GM18870 (cell line): Measurements from ENCODE around the gene ABCD1.

ENCODE experiments used
- ATAC-seq: cut with Tn5 transposase; IDR thresholded peaks from one replicate; pipeline ENCODE4 v1.9.1; 2021; ENCODE audit warnings: moderate library complexity; ENCODE audit not compliant: unreplicated experiment

Gene ABCD1

DNA sequence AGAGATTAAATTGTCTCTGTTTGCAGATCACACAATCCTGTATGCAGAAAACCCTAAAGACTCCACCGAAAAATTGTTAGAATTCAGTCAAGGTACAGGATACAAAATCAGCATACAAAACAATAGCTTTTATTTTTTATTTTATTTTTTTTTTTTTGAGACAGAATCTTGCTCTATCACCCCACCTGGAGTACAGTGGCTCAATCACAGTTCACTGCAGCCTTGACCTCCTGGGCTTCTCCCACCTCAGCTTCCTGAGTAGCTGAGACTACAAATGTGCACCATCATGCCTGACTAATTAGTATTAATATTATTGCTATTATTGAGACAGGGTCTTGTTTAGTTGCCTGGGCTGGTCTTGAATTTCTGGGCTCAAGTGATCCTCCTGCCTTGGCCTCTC lies 30.5 kb downstream of the ABCD1 start:
- no peak for ATAC-seq

- ATAC-seq, result no peak
Observed at GRCh38 chrX:153761863-153762262, 37.2 kb downstream of the ABCD1 start.

- no peak for ATAC-seq
Observed at GRCh38 chrX:153762626-153763173, 38.0 kb downstream of the ABCD1 start.

DNA sequence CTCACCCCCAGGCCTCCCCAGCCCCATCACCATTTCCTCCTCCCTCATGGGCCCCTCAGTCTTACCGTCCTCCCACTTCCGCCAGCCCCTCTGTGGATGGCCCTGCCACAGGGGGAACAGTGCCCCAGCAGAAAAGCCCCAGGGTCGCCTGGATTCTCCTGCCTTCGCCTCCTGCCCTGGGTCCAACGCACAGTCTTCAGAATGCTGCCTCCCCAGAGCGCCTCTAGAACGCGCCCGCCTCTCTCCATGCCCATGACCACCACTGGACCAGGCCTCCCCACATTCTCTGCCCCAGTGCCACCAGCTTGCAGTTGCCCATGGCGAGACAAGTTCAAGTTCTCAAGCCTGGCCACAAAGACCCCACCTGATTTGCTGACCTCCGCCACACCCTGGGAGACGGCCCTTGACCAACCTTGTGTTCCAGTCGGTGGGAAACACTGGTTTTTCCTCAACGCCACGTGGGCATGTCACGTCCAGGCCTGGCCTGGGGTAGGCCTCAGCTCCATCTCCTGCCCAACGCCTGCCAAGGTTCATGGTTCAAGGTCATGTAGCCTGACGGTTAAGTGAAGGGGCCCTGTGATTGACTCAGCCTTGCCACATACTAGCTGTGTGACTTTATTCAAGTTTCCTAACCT lies 38.8 kb downstream of the ABCD1 start:
- ATAC-seq, result no peak

GRCh38 chrX:153763989-153764755 lies 39.5 kb downstream of the ABCD1 start, which contains the start of gene PLXNB3:
Gene PLXNB3 (plus strand): TSS chrX:153764249. CDS start chrX:153765536, 1,287 bp downstream.
- no peak for ATAC-seq

DNA sequence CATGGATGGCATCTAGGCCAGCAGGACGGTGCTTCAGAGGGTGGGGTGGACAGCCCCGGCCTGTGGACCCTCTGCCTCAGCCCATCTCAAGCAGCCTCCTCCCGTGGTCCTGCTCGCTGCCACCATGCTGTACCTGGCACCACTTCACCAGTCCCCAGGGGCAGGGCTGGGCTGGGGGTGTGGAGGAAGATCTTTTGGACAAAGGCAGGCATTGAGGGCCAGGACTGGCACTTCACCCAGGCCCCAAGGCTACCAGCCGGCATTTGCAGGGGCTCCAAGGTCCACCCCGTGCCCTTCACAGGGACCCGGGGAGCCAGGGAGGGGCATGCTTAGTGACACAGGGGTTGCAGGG lies 40.1 kb downstream of the ABCD1 start:
- no peak for ATAC-seq

- no peak for ATAC-seq
Observed at GRCh38 chrX:153765138-153766079, 40.8 kb downstream of the ABCD1 start.

GRCh38 chrX:153766098-153766817 lies 41.6 kb downstream of the ABCD1 start:
- no peak for ATAC-seq

DNA sequence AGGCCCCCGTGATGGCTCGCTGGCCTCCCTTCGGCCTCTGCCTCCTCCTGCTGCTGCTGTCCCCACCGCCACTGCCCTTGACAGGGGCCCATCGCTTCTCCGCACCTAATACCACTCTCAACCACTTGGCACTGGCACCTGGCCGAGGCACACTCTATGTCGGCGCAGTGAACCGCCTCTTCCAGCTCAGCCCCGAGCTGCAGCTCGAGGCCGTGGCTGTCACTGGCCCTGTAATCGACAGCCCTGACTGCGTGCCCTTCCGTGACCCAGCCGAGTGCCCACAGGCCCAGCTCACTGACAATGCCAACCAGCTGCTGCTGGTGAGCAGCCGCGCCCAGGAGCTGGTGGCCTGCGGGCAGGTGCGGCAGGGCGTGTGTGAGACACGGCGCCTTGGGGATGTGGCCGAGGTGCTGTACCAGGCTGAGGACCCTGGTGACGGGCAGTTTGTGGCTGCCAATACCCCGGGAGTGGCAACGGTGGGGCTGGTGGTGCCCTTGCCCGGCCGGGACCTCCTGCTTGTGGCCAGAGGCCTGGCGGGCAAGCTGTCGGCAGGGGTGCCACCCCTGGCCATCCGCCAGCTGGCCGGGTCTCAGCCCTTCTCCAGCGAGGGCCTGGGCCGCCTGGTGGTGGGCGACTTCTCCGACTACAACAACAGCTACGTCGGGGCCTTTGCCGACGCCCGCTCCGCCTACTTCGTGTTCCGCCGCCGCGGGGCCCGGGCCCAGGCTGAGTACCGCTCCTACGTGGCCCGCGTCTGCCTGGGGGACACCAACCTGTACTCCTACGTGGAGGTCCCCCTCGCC lies 42.4 kb downstream of the ABCD1 start:
- no peak for ATAC-seq

GRCh38 chrX:153767674-153768055 lies 43.0 kb downstream of the ABCD1 start:
- no peak for ATAC-seq

- ATAC-seq, result no peak
Observed at GRCh38 chrX:153768311-153769157, 43.9 kb downstream of the ABCD1 start.

DNA sequence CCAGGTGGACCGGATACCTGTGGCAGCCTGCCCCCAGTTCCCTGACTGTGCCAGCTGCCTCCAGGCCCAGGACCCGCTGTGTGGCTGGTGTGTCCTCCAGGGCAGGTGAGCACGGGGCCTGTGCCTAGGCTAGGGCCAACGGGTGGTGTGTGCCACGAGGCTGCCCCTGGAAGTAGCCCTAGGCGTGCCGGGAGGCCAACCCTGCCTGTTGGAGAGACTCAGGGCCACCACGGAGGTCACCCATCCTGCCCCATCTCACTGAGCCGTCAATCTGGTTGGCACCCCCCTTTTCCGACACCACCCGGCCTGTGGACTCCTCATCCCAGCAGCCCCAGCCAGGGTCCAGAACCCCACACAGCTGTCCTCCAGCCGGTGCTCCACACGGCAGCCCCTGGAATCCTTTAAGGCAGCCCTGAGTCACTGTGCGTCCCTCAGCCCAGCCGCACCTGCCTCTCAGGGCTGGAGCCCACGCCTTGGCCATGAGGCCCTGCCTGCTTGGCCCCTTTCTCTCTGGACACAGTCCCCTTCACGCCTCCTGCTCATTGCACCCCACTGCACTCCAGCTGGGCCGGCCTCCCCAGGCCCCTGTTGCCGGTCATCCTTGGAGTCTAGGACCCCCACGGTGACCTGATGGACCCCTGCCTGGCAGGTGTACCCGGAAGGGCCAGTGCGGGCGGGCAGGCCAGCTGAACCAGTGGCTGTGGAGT lies 44.7 kb downstream of the ABCD1 start:
- ATAC-seq, result no peak

DNA sequence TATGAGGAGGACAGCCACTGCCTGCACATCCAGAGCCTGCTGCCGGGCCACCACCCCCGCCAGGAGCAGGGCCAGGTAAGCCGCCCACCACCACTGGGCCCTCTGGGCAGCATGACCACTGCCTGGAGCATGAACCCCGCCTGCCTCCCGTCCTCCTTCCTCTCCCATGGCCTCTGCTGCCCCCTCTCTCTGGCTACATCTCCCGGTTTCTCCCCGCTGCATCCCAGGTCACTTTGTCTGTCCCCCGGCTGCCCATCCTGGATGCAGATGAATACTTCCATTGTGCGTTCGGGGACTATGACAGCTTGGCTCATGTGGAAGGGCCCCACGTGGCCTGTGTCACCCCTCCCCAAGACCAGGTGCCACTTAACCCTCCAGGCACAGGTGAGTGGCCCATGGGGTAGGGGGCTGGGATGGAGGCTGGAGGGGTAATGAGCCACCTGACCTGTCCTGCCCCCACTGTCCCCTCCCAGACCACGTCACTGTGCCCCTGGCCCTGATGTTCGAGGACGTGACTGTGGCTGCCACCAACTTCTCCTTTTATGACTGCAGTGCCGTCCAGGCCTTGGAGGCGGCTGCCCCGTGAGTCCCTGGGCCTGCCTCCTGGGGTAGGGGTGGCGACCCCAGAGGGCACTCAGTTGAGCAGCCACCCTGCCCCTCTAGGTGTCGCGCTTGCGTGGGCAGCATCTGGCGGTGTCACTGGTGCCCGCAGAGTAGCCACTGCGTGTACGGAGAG lies 45.4 kb downstream of the ABCD1 start:
- ATAC-seq, result no peak

DNA sequence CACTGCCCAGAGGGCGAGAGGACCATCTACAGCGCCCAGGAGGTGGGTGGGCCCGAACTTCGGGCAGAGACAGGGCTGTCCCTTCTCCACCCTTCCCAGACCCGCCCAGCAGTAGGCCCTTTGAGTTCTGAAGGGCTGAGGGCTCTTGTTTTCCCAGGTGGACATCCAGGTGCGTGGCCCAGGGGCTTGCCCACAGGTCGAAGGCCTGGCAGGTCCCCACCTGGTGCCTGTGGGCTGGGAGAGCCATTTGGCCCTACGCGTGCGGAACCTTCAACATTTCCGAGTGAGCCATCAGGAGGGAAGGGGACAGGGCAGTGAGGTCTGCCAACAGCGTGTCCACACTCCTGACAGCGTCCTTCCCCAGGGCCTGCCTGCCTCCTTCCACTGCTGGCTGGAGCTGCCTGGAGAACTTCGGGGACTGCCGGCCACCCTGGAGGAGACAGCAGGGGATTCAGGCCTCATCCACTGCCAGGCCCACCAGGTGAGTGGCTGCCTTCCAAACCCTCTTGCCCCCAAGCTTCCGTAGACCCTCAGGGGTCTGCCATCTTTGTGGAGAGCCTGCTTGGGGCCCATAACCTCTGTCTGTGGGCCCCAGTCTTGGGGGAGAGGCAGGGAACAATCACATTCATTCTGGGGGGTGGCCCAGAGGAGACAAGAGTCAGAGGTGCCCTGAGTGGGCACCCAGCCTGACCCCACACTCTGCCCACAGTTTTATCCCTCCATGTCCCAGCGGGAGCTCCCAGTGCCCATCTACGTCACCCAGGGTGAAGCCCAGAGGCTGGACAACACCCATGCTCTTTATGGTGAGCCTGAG lies 46.2 kb downstream of the ABCD1 start:
- ATAC-seq, result no peak

GRCh38 chrX:153771415-153772315 lies 47.0 kb downstream of the ABCD1 start:
- ATAC-seq, result no peak
